Fibroblast of skin of abdomen (primary cell): ENCODE data around the gene ANKRD12.

ENCODE experiments used
- DNase-seq: peaks from one replicate; pipeline ENCODE4 v3.0.0-alpha.2; 2013

Gene ANKRD12

GRCh38 chr18:9296233-9297006 lies 159.8 kb downstream of the ANKRD12 start:
- DNase-seq: no peak

GRCh38 chr18:9297007-9297393 lies 160.4 kb downstream of the ANKRD12 start:
- no peak for DNase-seq

GRCh38 chr18:9304388-9305070 lies 167.9 kb downstream of the ANKRD12 start:
- DNase-seq: no peak

- DNase-seq: no peak
Measured at GRCh38 chr18:9319333-9319732, 182.8 kb downstream of the ANKRD12 start.

- DNase-seq: peak; percentile 86
Measured at GRCh38 chr18:9321017-9321452, 184.5 kb downstream of the ANKRD12 start.

DNA sequence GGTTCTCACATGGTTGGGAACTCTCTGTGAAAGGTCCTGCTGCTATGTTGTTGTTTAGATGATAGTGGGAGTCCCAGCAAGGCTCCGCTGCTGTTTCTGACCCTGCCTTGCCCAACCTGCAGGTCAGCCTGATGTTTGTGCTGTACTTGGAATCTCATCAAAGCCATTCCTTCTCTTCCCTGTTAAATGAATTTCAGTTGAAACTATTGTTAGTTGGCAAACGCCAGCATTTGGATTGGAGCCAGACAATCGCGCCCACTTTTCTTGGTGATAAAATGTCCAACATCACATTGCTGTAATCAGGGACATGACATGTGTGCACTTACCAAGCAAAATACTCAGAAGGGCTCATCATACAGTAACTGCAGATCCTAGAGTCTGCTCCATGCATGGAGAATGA lies 185.2 kb downstream of the ANKRD12 start:
- no peak for DNase-seq

GRCh38 chr18:9322744-9323143 lies 186.2 kb downstream of the ANKRD12 start:
- DNase-seq: no peak

DNA sequence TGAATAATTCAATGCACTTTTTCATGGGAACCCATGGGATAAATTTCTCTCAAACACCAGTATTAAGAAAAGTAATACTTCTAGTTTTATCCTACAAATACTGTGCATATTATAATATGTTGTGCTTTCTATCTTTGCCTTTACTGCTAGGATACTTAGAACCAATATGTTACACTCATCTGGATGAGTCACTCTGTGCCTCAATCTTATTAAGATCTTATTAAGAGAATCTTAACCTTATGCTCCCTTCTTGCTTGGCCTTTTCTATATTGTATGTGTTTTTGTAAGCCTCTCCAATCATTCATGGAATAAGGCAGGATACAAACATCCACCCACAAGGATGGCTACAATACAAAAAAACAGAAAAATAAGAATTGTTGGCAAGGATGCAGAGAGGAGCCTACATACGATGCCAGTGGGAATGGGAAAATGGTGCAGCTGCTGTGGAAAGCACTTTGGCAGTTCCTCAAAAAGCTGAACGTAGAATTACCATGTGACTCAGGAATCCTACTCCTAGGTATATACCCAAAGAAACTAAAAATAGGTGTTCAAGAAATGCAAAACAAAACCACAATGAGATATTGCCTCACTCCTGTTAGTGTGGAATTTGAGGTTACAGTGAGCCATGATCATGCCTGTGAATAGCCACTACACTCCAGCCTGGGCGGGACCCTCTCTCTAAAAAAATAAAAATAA lies 187.3 kb downstream of the ANKRD12 start:
- DNase-seq: peak; percentile 70

- no peak for DNase-seq
Measured at GRCh38 chr18:9325716-9326115, 189.1 kb downstream of the ANKRD12 start.

- DNase-seq: no peak
Measured at GRCh38 chr18:9328776-9329175, 192.2 kb downstream of the ANKRD12 start.

DNA sequence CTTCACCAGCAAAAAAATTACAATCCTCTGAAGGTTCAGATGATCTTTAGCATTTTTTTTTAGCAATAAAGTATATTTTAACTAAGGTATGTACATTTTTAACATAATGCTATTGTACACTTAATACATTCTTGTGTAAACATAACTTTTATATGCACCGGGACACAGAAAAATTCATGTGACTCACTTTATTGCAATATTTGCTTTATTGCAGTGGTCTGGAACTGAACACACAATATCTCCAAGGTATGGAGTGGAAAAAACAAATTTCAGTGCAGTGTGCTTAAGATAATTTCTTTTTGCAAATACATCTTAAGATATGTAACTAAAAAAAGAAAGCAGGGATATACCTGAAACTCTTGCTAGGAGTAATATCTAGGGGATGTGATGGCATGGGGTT lies 192.9 kb downstream of the ANKRD12 start:
- DNase-seq: no peak

DNA sequence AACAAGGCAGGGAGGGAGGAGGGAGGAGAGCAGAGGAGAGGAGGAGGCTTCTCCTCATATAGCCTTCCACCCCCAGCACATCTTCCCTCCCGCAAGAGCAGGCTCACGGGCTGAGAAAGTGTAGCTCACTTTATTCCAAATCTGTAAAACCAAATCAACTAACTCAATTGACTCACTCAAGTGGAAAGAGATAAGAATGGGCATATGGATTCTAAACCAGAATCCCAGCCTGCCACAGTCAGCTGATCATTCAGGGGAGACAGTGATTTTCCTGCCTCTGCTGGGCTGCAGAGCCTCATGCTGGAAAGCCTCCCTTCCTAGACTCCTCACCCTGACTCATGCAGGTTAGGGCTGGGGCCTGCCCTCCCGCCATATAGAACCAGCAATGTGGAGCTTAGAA lies 193.8 kb downstream of the ANKRD12 start:
- DNase-seq: no peak

DNA sequence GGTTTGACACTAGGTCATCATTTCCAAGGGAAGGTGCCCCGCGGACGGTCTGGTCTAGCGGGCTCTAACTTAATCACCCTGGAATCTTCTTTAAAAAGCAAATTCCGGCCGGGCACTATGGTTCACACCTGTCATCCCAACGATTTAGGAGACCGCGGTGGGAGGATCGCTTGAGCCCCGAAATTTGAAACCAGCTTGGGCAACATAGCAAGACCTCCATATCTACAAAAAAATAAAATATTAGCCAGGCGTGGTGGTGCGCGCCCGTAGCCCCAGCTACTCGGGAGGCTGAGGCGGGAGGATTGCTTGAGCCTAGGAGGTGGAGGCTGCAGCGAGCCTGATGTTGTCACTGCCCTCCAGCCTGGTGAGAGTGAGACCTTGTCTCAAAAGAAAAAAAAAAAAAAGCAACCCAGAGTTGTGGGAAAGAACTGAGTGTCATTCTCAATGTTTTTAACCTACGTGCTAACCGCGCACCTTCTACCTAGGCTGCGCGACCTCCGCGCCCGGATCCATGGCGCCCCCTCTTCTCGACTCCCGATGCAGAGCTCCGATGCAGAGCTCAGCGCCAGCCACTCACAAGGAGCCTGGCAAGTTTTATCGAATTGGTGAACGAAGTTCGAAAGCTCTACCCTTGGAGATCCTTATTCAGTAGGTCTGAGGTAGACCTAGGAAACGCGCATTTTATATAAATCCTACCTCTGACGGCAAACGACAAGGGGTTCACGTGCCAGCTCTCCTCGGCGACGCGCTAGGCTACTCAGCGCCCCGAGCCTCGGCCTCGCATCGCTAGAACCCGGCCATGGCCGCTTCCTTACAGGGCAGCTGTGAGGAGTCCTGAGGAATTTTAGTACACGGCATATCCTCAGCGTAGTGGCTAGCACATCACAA lies 197.1 kb downstream of the ANKRD12 start:
- no peak for DNase-seq

DNA sequence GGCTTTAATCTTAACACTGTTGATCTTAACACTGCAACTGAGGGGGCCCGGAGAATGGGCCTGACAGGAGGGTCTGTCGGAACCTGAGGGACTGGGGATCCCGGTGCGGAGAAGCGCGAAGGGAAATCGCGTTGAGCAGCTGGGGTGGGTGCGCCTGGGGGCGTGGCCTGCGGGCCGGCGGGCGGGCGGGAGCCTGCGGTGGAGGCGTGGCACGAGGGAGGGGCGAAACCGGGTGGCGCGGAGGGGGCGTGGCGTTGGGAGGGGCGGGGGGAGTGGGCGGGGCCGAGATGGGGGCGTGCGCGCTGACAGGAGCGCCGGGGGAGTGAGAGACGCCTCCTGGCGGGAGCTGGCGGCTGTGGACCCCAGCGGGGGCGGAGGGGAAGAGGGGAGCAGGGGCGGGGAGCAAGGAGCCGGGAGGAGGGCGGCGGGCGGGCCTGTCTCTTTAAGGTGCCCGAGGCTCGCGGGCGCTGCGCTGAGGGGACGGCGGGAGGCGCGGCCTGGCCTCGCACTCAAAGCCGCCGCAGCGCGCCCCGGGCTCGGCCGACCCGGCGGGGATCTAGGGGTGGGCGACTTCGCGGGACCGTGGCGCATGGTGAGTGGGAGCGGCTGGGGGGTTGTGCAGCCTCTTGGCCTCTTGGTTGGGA lies 197.9 kb downstream of the ANKRD12 start, which contains the start of gene TWSG1:
TWSG1 (plus strand) TSS at position 445 of the 644 bp plus-strand sequence. CDS start 2,457 bp downstream, outside the sequence.
- peak; percentile 97 for DNase-seq

DNA sequence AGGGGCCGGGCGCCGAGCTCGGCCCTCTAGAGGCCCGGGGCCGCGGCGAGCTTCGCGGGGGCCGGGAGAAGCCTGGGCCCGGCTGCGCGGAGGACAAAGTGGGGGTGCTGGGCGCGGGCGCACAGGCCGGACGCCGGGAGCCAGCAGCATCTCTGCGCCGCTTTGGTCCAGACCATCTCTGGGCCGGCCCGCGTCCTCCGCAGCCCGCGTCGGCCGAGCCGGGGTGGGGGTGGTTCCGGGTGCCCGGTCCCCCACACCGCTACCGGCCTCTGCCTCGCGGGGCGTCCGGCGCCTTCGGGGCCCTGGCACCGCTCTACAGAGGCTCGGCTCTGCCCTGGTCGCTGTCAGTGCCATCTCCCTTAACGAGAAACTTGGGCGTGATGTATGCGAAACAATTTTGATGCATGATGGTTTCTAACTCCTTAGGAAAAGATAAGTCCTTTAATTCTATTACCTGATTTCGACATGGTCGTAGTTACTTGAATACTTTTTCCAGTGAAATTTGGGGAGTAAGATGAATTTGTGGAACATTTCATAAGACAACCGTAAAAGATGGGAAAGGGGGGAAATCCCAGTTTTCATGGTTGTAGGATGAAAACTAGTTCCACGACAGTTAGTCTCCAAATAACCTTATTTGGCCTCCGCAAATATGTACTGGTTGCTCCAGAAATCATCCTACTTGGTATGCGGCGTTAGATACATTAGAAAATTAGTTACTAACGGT lies 198.6 kb downstream of the ANKRD12 start:
- DNase-seq: peak; percentile 50
